G401.6 (cell line): ENCODE measurements around the gene SAAL1.

Experiments used
- FAIRE-seq: peaks from 2 replicates; lab custom pipeline; 2012; peaks lifted over from hg19 to GRCh38; lab: Jason Lieb, UNC

SAAL1 gene

DNA sequence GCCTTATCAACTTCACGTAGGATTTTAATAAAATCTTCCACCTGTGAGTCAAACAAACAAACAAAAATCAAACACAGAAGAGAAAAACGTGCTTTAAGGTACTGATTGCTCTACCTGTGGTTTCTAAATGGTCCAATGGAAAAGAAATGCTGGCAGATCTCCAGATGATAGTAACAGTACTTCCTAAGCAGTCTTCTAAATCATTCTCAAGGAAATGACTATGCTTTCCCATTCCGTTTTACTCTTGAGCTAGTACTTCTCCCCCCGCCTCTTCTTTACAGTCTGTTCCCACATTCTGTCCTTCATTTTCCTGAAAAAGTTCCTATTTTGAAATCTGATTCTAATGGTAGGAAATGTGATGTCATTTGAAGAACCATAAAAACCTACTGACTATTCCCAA lies 25.4 kb downstream of the SAAL1 start:
- no peak for FAIRE-seq

GRCh38 chr11:18078909-18079308 lies 27.0 kb downstream of the SAAL1 start:
- FAIRE-seq: no peak

DNA sequence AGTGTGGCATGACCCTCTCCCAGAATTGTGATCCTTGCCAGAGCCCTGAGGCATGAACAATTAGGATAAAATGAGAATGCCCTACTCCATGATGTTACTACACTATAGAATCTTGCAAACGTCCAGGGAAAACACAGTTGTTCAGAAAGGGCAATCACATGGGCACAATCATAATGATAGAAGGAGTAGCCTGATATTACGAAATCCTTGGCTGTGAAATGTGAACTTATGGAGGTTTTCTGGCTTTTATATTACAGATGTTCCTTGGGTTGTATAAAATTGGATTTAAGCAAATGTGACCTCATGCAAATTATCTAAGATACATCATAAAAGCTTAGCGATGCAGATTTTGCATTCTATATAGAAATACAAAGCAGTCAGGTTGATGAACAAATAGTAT lies 30.4 kb downstream of the SAAL1 start:
- no peak for FAIRE-seq

DNA sequence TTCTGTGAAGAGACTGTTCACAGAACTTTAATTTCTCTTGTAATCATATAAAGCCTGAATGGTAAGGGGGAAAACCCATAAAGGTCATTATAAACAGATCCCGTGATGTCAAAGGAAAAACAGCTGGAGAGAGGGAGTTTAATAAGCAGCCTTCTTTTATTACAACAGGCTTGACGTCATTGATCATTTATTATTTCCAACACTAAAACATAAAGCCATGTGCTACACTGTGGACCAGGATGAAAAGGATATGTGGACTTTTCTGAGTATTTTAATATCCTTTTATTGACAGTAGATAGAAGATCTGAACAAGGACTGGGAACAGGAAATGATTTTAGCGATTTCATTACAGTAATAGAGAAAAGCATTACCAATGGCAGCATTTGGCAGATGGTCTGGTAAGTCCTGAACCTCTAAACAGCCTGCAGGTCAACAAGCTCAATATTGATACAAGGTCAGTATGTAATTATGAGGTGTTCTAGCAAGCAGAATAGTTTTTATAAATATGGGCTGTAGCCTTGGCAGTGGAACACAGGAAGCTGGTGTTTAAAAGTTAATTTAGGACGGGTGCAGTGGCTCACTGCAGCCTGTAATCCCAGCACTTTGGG lies 34.7 kb downstream of the SAAL1 start:
- no peak for FAIRE-seq

DNA sequence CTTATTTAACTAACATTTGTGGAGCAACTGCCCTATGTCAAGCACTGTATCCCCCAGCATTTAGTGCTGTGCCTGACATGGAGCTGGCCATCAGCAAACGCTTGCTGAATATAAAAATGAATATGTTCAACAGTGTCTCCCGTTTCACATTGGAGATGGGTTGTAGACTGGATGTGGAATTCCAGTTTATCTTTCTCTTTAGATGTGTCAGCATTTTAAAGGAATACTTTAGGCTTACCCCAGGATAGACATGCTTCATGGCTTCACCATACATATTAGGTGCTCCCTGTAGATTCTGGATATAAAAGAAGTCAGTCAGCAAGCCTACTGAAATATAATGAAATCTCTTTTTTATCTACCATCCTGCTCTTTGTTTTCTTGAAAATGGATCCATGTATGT lies 38.5 kb downstream of the SAAL1 start:
- no peak for FAIRE-seq

- FAIRE-seq: no peak
Observed at GRCh38 chr11:18066626-18067025, 39.3 kb downstream of the SAAL1 start.

GRCh38 chr11:18065572-18065971 lies 40.3 kb downstream of the SAAL1 start:
- no peak for FAIRE-seq

DNA sequence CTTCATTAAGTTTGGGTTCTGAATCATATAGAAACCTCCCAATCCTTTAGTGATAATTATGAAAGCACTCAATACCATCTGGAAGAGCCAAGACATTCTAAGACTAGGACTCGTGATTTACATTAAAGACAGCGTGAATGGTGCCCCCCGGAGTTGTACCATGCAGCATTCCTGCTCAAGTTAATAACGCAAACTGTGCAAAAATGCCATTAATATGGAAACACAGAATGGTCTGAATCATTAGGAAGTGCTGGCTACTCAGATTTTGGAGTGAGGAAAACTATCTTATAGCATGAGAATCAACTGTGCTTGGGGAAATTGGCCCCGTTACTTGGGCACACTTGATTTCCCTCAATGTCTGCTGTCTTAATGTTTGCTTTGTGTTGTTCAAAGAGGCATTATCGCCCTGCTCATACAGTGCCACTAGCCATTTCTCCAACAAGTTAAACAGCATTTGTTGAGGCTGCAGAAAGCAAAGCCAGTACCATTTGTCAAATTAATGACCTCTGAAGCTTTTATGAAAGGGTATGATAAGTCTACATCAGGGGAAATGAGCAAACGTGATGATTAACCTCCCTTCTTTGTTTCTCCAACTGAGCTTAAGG lies 41.3 kb downstream of the SAAL1 start:
- no peak for FAIRE-seq

GRCh38 chr11:18063862-18064434 lies 41.9 kb downstream of the SAAL1 start:
- no peak for FAIRE-seq

- no peak for FAIRE-seq
Observed at GRCh38 chr11:18063125-18063524, 42.8 kb downstream of the SAAL1 start.

- FAIRE-seq: no peak
Observed at GRCh38 chr11:18061351-18061750, 44.5 kb downstream of the SAAL1 start.

DNA sequence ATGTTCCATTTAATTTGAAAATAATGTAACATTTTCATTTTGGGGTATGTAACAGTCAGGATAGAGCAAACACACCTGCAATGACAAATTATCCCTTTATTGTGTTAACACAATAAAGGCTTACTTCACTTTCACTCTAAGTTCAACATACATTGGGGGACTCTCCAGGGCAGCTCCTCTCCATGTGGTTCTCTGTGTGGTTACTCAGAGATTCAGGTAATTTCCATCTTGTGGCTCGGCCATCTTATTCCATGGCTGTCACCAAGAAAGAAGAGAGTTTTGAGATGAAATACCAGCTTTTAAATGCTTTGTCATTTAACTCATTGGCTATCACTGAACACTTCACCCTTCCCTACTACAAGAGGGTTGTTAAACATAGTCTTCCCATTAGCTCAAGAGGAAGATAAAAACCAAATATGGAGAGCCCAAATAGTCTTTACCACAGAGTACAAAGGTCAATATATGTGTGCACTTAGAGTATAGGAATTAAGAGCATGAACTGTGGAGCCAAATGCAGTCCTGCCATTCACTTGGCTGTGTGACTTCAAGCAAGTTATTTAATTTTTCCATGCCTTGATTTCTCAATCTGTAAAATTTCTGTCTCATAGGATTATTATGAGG lies 49.2 kb downstream of the SAAL1 start:
- no peak for FAIRE-seq

DNA sequence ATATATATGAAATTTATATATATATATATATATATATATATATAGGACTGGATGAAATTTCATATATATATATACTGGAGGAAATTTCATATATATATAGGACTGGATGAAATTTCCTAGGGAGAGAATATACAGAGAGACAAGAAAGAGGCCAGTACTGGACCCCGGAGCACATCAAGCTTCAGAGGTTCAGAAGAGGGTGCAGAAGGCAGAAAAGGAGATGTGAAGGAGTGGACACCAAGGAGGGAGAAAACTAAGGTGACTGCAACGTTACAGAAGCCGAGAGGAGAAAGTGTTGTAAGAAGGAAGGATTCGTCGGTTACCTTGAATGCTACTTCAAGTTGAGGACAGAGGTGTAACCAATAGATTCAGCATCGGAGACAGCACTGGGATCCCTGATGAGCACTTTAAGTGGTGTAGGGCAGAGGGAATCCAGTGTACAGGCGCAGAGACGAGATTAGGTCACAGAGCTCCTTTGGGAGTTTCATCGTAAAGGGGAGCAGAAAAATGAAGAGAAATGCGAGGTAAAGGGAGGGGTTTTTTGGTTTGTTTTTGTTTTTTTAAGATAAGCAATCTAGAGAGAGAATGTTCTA lies 51.3 kb downstream of the SAAL1 start:
- no peak for FAIRE-seq

- FAIRE-seq: no peak
Observed at GRCh38 chr11:18050848-18051247, 55.0 kb downstream of the SAAL1 start.

DNA sequence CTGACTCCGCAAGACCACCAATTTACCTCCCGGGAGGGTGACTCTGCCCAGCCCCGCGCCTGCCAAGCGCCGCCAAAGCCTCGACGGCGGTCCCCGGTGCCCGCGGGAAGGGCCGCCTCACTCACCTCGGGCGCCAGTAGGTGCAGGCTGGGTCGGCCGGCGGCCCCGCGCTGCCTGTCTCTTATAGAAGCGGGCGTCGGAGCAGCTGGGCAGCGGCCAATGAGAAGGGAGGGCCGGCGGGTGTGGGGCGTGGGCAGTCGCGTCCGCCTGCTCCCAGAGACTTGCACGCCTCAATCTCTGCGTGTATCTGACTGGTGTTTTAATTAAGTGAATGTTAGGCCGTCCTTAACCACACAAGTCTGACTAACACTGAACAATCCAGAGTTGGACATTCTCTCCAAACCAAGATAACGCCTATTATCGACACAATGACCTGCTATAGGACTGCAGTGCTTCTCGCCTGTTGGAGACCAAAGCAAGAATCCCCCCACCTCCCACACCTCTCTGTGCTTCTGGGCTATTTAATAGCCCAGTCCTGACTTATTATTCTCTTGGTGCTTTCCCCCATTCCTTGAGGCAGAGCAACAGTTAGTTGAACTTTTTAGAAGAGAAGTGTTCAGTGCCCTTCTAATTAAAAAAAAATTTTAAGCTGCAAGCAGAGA lies 59.6 kb downstream of the SAAL1 start, which contains the start of gene TPH1:
Gene TPH1, minus strand, starts transcription at position 154 of the 662 bp plus-strand sequence. CDS start 5,507 bp downstream, outside the sequence.
- FAIRE-seq: no peak

DNA sequence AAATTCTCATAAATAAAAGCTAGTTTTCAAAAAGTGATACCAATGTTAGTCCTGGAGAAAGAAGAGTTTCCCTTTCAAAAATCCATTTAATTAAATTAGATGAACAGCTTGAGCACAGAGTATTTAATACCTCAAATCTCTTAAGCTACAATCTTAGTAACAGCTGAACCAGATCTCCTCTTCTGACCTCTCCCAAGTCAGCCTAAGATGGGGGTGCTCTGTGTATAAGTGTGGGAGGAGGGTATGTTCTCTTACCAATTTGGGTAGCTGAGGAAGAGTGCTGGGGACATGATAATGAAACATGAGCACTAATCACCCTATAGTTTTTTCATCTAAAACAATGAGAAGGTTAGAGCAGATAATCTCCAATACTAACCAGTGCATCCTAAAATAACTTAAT lies 69.4 kb downstream of the SAAL1 start:
- no peak for FAIRE-seq
